ENCODE measurements around the gene TNNI3K. TPM values are rescaled to one million over a fixed set of nuclear protein-coding genes. Genes with fewer than 3 reads are reported as not detected.

The TNNI3K gene
- total and polyA plus RNA-seq, 2 of the 8 experiments (the other 6 are each of a cell fraction or from before 2014, with no cell fraction given) = 0.41 to 0.48 TPM

DNA sequence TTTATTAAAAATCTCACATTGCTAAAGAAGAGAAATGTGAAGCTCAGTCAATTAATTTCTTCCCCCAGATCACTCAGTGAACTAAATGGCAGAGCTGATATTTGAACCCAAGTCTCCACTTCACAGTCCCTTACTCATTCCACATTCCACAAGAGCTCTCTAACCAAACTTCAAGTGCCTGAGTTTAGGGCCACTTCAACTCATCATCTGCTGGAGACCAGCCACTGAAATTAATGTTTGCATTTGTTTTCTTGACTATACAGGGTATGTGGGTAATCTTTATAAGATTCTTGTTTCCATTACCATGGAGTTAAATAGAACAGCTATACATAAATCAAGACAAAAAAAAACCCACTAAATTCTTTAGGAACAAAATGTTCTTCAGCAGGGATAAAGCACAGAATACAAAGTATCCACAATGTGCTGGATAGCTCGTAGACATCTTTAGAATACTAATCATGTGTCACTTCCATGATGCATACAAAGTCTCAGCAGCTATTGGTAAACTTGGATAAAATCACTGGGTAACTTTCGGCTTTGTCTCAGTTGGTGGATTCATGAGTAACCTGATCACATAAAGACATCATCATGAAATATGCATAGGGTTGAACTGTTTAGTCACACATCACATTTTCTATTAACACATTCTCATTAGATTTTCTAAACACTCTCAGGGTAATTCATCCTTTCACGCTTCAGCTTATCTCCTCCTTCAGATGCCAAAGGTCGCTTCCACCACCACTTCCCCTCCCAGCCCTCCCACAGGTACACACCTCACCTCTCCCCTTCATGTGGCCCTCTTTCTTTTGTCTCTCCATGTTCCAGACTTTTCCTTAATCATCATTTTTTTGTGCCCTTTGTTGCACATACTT is 187.5 kb downstream of the TNNI3K start:
- Histone ChIP-seq H3K9ac (replicated peaks in 1 of 4; ENCODE audit: extremely low read depth in 1 of 4, low read depth in 3 of 4, low read length in 3 of 4) (no peak overlapping the region), H3K27ac (ENCODE audit: low read depth, low read length) (no peak overlapping the region), H3K18ac (ENCODE audit: extremely low read depth, low read length) (no peak overlapping the region), H3K79me2 (ENCODE audit: control insufficient read depth in 1 of 2, insufficient read depth in 2 of 2, low read length in 2 of 2) (no peaks in the 10 kb centered on the region), H3K4me2 (ENCODE audit: insufficient read depth in 1 of 2, low read depth in 2 of 2, low read length in 2 of 2) (no peak overlapping the region), H2BK120ac (replicated peaks; ENCODE audit: low read depth, low read length) (no peak overlapping the region), H3K23ac (ENCODE audit: insufficient read length) (no peak overlapping the region), H3K14ac (ENCODE audit: insufficient read length) (no peak overlapping the region), H2AK5ac (ENCODE audit: low read depth, low read length) (no peak overlapping the region), H4K8ac (ENCODE audit: extremely low read depth, insufficient read depth, low read length) (no peak overlapping the region), H2BK15ac (ENCODE audit: low read length) (no peak overlapping the region), H3K56ac (replicated peaks; ENCODE audit: insufficient read length, low read depth, low read length) (no peak overlapping the region), H4K5ac (ENCODE audit: insufficient read length, low read depth, low read length) (no peak overlapping the region), H3K23me2 (ENCODE audit: low read depth, low read length) (no peaks in the 10 kb centered on the region; the same call in 1 of the 2 replicates), H3K4me3 (ENCODE audit: extremely low read depth in 1 of 4, insufficient read depth in 2 of 4, low read depth in 3 of 4, low read length in 4 of 4) (no peak overlapping the region), H3K36me3 (ENCODE audit: control insufficient read depth in 2 of 4, insufficient read depth in 4 of 4, low read length in 3 of 4) (no peaks in the 10 kb centered on the region), H3K27me3 (replicated peaks in 1 of 4; ENCODE audit: control insufficient read depth in 3 of 4, extremely low read depth in 1 of 4, insufficient read depth in 3 of 4, low read length in 3 of 4) (no peaks in the 10 kb centered on the region), H4K91ac (replicated peaks; ENCODE audit: insufficient read length, low read length) (no peak overlapping the region), H2BK20ac (ENCODE audit: low read length) (no peak overlapping the region), H2BK5ac (ENCODE audit: low read depth, low read length) (no peak overlapping the region), H3K4ac (replicated peaks; ENCODE audit: insufficient read length, low read depth, low read length) (no peak overlapping the region), H4K20me1 (replicated peaks in 1 of 2; ENCODE audit: control insufficient read depth in 1 of 2, insufficient read depth in 2 of 2, low read length in 2 of 2) (no peaks in the 10 kb centered on the region), H2AFZ (ENCODE audit: low read length) (no peak overlapping the region), H3K9me3 (ENCODE audit: insufficient read depth in 2 of 2, low read depth in 1 of 2, low read length in 1 of 2) (no peaks in the 10 kb centered on the region), H3K4me1 (replicated peaks in 1 of 4; ENCODE audit: control insufficient read depth in 3 of 4, insufficient read depth in 4 of 4, low read length in 3 of 4) (no peaks in the 10 kb centered on the region), H2BK12ac (ENCODE audit: low read depth, low read length) (no peak overlapping the region), H3K79me1 (ENCODE audit: low read depth, low read length) (no peaks in the 10 kb centered on the region)
- DNase-seq (ENCODE audit: low read depth in 1 of 2, low spot score in 2 of 2) (no peak), FAIRE-seq (no peak)
- CTCF ChIA-PET (ENCODE audit: partially characterized antibody) = interaction anchor here (1.4 kb wide), 2 partner anchors 10 to 46 kb away, joined by 3 to 4 read pairs; no protein-coding TSS in a partner anchor
- POLR2A ChIA-PET (ENCODE audit: partially characterized antibody) = no interaction called here
- 90% methylated on average over 3 of the region's 4 CpGs; no CpG with 5 or more reads in 1 of the 2 experiments for WGBS, 2 experiments (ENCODE audit: extremely low coverage in 1 of 2, insufficient coverage in 1 of 2, insufficient read length in 1 of 2, insufficient replicate concordance in 2 of 2, low coverage in 1 of 2, low lambda C conversion rate in 2 of 2, missing lambda C conversion rate in 1 of 2)
- no peak for TF ChIP-seq KDM5A (IDR thresholded peaks at IDR 0.05; ENCODE audit: low read length)
- TF ChIP-seq RFX5 (IDR thresholded peaks at IDR 0.05; ENCODE audit: borderline replicate concordance, low read depth, low read length) = no peak
- TF ChIP-seq, protein P1, sequence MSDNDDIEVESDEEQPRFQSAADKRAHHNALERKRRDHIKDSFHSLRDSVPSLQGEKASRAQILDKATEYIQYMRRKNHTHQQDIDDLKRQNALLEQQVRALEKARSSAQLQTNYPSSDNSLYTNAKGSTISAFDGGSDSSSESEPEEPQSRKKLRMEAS (IDR thresholded peaks at IDR 0.05) = no peak
- TF ChIP-seq, protein P2, sequence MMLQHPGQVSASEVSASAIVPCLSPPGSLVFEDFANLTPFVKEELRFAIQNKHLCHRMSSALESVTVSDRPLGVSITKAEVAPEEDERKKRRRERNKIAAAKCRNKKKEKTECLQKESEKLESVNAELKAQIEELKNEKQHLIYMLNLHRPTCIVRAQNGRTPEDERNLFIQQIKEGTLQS (IDR thresholded peaks at IDR 0.05; ENCODE audit: insufficient read depth, low read depth, low read length) = no peak
- TF ChIP-seq SUZ12 (IDR thresholded peaks at IDR 0.05; ENCODE audit: low read length) = no peak
- TF ChIP-seq POU5F1 (IDR thresholded peaks at IDR 0.05; ENCODE audit: low read depth, low read length) = no peak
- TF ChIP-seq PHF8 (conservative IDR thresholded peaks at IDR 0.05; ENCODE audit: low read depth, low read length) = no peak
- no peak for TF ChIP-seq POLR2A (IDR thresholded peaks at IDR 0.05; ENCODE audit: control extremely low read depth in 1 of 2, low read depth in 2 of 2, low read length in 2 of 2)
- no peak for TF ChIP-seq TAF1 (IDR thresholded peaks at IDR 0.05; ENCODE audit: low read depth, low read length)
- TF ChIP-seq SIRT6 (IDR thresholded peaks at IDR 0.05; ENCODE audit: low read length) = no peak
- TF ChIP-seq TCF12 (IDR thresholded peaks at IDR 0.05; ENCODE audit: low read depth, low read length) = no peak
- no peak for TF ChIP-seq CBX5 (IDR thresholded peaks at IDR 0.05; ENCODE audit: low read depth, low read length)

Measured in H1 (cell line).